Measurements from ENCODE around the gene ESPN. TPM values are rescaled to one million over a fixed set of nuclear protein-coding genes. Genes with fewer than 3 reads are reported as not detected.

Gene ESPN
- total and polyA plus RNA-seq, 10 of the 15 experiments (the other 5 are each of a cell fraction or from before 2014, with no cell fraction given), result 0.18 to 0.71 (median 0.59) TPM; not detected in 7

DNA sequence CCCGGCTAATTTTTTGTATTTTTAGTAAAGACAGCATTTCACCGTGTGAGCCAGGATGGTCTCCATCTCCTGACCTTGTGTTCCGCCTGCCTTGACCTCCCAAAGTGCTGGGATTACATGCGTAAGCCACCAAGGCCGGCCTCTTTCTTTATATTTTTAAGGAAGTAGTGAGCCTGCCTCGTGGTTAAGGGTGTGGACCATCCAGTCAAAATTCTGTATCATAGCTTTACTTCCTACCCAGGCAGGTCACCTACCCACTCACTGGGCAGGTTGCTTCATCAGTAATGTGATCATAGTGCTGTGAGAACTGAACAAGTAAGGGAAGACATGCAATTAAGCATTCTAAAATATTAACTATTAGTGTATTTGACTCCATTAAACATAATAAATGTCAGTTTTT is 22.9 kb upstream of the ESPN start:
- H3K79me2 ChIP-seq (ENCODE audit: control insufficient read depth, insufficient read depth, low read length), result no peaks in the 10 kb centered on the region
- no peaks in the 10 kb centered on the region for H3K4me1 ChIP-seq (ENCODE audit: control insufficient read depth, insufficient read depth, low read length)
- POLR2A ChIA-PET, result interaction anchor here (0.7 to 1.0 kb wide), 3 partner anchors 43 to 419 kb away, joined by 3 to 4 read pairs (median 4); no protein-coding TSS in a partner anchor
- H3K27me3 ChIP-seq (replicated peaks in 1 of 2; ENCODE audit: control insufficient read depth in 2 of 2, insufficient read depth in 2 of 2, low read length in 1 of 2), result no peaks in the 10 kb centered on the region
- no peak for FAIRE-seq
- no peaks in the 10 kb centered on the region for H3K36me3 ChIP-seq (ENCODE audit: control insufficient read depth in 2 of 2, insufficient read depth in 2 of 2, low read length in 1 of 2)
- SMC1A ChIA-PET (ENCODE audit: uncharacterized antibody, unreplicated experiment), result interaction anchor here (0.6 to 2.0 kb wide), 5 partner anchors 34 to 153 kb away, joined by 3 to 12 read pairs (median 4); no protein-coding TSS in a partner anchor
- no peak for DNase-seq (ENCODE audit: low read depth, low spot score)
- H3K9me3 ChIP-seq (replicated peaks; ENCODE audit: control insufficient read depth, insufficient read depth, low read length), result no peaks in the 10 kb centered on the region
- H3K4me3 ChIP-seq, result no peak overlapping the region
- no peaks in the 10 kb centered on the region for H4K20me1 ChIP-seq (ENCODE audit: control insufficient read depth, insufficient read depth)
- in situ Hi-C loops (cut with MboI), result loop anchor here (5.0 kb wide), 2 partner anchors 54 to 149 kb away; no protein-coding TSS in a partner anchor
- H3K4me2 ChIP-seq (ENCODE audit: control insufficient read depth, insufficient read depth), result no peak overlapping the region
- ATAC-seq, result no peak
- H2AFZ ChIP-seq (ENCODE audit: control insufficient read depth, low read depth, low read length), result no peak overlapping the region
- WGBS (ENCODE audit: insufficient coverage, insufficient replicate concordance, low lambda C conversion rate, missing lambda C conversion rate), result 40% methylated on average over 6 of the region's 6 CpGs
- CTCF ChIA-PET, result interaction anchor here (0.9 to 21.2 kb wide), 10 partner anchors 10 to 168 kb away, joined by 3 to 276 read pairs (median 4); no protein-coding TSS in a partner anchor
- RAD21 ChIA-PET (ENCODE audit: unreplicated experiment), result interaction anchor here (1.1 to 3.3 kb wide), 4 partner anchors 38 to 154 kb away, joined by 3 to 15 read pairs (median 6); no protein-coding TSS in a partner anchor
- TF ChIP-seq FOXM1 (IDR thresholded peaks at IDR 0.05; ENCODE audit: low read depth, low read length) (no peak), RAD51 (IDR thresholded peaks at IDR 0.05) (no peak), MXI1 (IDR thresholded peaks at IDR 0.05; ENCODE audit: low read depth, low read length) (no peak), BCL11A (IDR thresholded peaks at IDR 0.05; ENCODE audit: low read depth, low read length) (no peak), SMARCA5 (IDR thresholded peaks at IDR 0.05) (no peak)
- TF ChIP-seq, protein P1, sequence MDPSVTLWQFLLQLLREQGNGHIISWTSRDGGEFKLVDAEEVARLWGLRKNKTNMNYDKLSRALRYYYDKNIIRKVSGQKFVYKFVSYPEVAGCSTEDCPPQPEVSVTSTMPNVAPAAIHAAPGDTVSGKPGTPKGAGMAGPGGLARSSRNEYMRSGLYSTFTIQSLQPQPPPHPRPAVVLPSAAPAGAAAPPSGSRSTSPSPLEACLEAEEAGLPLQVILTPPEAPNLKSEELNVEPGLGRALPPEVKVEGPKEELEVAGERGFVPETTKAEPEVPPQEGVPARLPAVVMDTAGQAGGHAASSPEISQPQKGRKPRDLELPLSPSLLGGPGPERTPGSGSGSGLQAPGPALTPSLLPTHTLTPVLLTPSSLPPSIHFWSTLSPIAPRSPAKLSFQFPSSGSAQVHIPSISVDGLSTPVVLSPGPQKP (IDR thresholded peaks at IDR 0.05; ENCODE audit: low read depth, low read length), result no peak
- no TSS peak for BruUV-seq (replicated peaks)
- H3K9ac ChIP-seq (ENCODE audit: control insufficient read depth, insufficient read depth, low read length), result no peak overlapping the region
- H3K27ac ChIP-seq (ENCODE audit: control insufficient read depth, insufficient read depth), result no peak overlapping the region
- intact Hi-C loops (cut with micrococcal nuclease; ENCODE audit: unreplicated experiment), result no loop called here

Data from GM12878 (cell line).